GM06990 (cell line): Measurements from ENCODE around the gene IL36RN.

Source experiments
- DNase-seq: peaks from one replicate; pipeline ENCODE4 v3.0.0-alpha.2; 2011; ENCODE audit not compliant: insufficient read length; ENCODE audit errors: extremely low read depth
- H3K27me3 ChIP-seq: replicated peaks from 2 replicates; pipeline ENCODE4 v1.6.0; 2011; ENCODE audit warnings: low read length; ENCODE audit not compliant: control insufficient read depth, insufficient read depth
- H3K36me3 ChIP-seq: 2 replicates; pipeline ENCODE4 v1.5.1; 2011; ENCODE audit warnings: low read length; ENCODE audit not compliant: control insufficient read depth, insufficient read depth
- H3K4me3 ChIP-seq: replicated peaks from 2 replicates; pipeline ENCODE4 v1.5.1; 2011; ENCODE audit warnings: low read depth, mild to moderate bottlenecking, control low read depth, low read length
- CTCF ChIP-seq: IDR thresholded peaks from 2 replicates; pipeline ENCODE4 v1.5.1; 2011; ENCODE audit warnings: low read length, control low read depth, mild to moderate bottlenecking, inconsistent platforms; ENCODE audit not compliant: insufficient read depth, poor library complexity, severe bottlenecking

The IL36RN gene

GRCh38 chr2:113079131-113079530, 20.1 kb downstream of the IL36RN start:
- no peak overlapping the region for H3K4me3 ChIP-seq
- no peaks in the 10 kb centered on the region for H3K27me3 ChIP-seq
- TF ChIP-seq CTCF, result no peak
- H3K36me3 ChIP-seq, result no peaks in the 10 kb centered on the region
- no peak for DNase-seq

GRCh38 chr2:113080134-113080533, 21.1 kb downstream of the IL36RN start:
- H3K36me3 ChIP-seq, result no peaks in the 10 kb centered on the region
- no peaks in the 10 kb centered on the region for H3K27me3 ChIP-seq
- peak; percentile 91 for TF ChIP-seq CTCF
- DNase-seq, result no peak
- H3K4me3 ChIP-seq, result no peak overlapping the region

- TF ChIP-seq CTCF, result no peak
- Histone ChIP-seq H3K36me3 (no peaks in the 10 kb centered on the region), H3K4me3 (no peak overlapping the region), H3K27me3 (no peaks in the 10 kb centered on the region)
- DNase-seq, result no peak
These were observed 22.7 kb downstream of the IL36RN start for GRCh38 chr2:113081488-113082210.

- TF ChIP-seq CTCF, result no peak
- Histone ChIP-seq H3K27me3 (no peaks in the 10 kb centered on the region), H3K4me3 (no peak overlapping the region), H3K36me3 (no peaks in the 10 kb centered on the region)
- DNase-seq, result no peak
These were observed 24.3 kb downstream of the IL36RN start for GRCh38 chr2:113083296-113083695.

GRCh38 chr2:113084249-113085000, 25.4 kb downstream of the IL36RN start:
- H3K36me3 ChIP-seq, result no peaks in the 10 kb centered on the region
- H3K4me3 ChIP-seq, result no peak overlapping the region
- no peak for DNase-seq
- no peaks in the 10 kb centered on the region for H3K27me3 ChIP-seq
- peak; percentile 49 for TF ChIP-seq CTCF
